CD4-positive, alpha-beta T cell treated with Interleukin-2 at 100 ng/mL for 4 hours (primary cell): ENCODE data around the gene SLC41A3.

Experiments used
- DNase-seq: peaks from one replicate; pipeline ENCODE4 v3.0.0-alpha.2; 2020; ENCODE audit warnings: low spot score

SLC41A3 gene

GRCh38 chr3:126083913-126084767 is at the start of gene SLC41A3:
SLC41A3 (minus strand) TSS chr3:126084124; CDS start chr3:126068219, 15,905 bp downstream.
- peak; percentile 80 for DNase-seq

GRCh38 chr3:126133606-126134005 is 49.7 kb upstream of the SLC41A3 start:
- DNase-seq = no peak

GRCh38 chr3:126132751-126133511 is 49.0 kb upstream of the SLC41A3 start:
- no peak for DNase-seq

- no peak for DNase-seq
Measured at GRCh38 chr3:126131881-126132750, 48.2 kb upstream of the SLC41A3 start.

- no peak for DNase-seq
Measured at GRCh38 chr3:126130981-126131745, 47.2 kb upstream of the SLC41A3 start.

GRCh38 chr3:126130081-126130855 is 46.3 kb upstream of the SLC41A3 start:
- DNase-seq = no peak

- DNase-seq = no peak
Measured at GRCh38 chr3:126129398-126129891, 45.5 kb upstream of the SLC41A3 start.

GRCh38 chr3:126128504-126129397 is 44.8 kb upstream of the SLC41A3 start:
- DNase-seq = no peak

- DNase-seq = no peak
Measured at GRCh38 chr3:126127904-126128303, 44.0 kb upstream of the SLC41A3 start.

- no peak for DNase-seq
Measured at GRCh38 chr3:126127452-126127851, 43.5 kb upstream of the SLC41A3 start.

- DNase-seq = no peak
Measured at GRCh38 chr3:126126811-126127431, 43.0 kb upstream of the SLC41A3 start.

- DNase-seq = no peak
Measured at GRCh38 chr3:126126286-126126685, 42.4 kb upstream of the SLC41A3 start.

- DNase-seq = no peak
Measured at GRCh38 chr3:126125781-126126251, 41.9 kb upstream of the SLC41A3 start.

- DNase-seq = no peak
Measured at GRCh38 chr3:126125341-126125740, 41.4 kb upstream of the SLC41A3 start.

GRCh38 chr3:126124896-126125295 is 41.0 kb upstream of the SLC41A3 start:
- no peak for DNase-seq

- no peak for DNase-seq
Measured at GRCh38 chr3:126124148-126124868, 40.4 kb upstream of the SLC41A3 start.

GRCh38 chr3:126121632-126122031 is 37.7 kb upstream of the SLC41A3 start:
- DNase-seq = no peak

- DNase-seq = no peak
Measured at GRCh38 chr3:126121074-126121473, 37.1 kb upstream of the SLC41A3 start.
